Upper lobe of right lung (tissue), 1 donor: Measurements from ENCODE around the gene GDPD5. TPM values are rescaled to one million over a fixed set of nuclear protein-coding genes. Genes with fewer than 3 reads are reported as not detected.

Experiments used
- ATAC-seq: fragments of 200-7000 bp; cut with Tn5 transposase; one replicate; pipeline ENCODE4 v1.9.1; 2020; ENCODE audit warnings: mild to moderate bottlenecking, moderate library complexity
- DNase-seq: peaks from one replicate; pipeline ENCODE4 v3.0.0-alpha.2; 2020
- H3K27ac ChIP-seq: fragments of 200-600 bp; one replicate; pipeline ENCODE4 v1.8.0; 2022
- H3K27me3 ChIP-seq: fragments of 200-600 bp; one replicate; pipeline ENCODE4 v1.8.0; 2022; ENCODE audit warnings: mild to moderate bottlenecking
- H3K36me3 ChIP-seq: fragments of 200-600 bp; one replicate; pipeline ENCODE4 v1.8.0; 2022
- H3K4me1 ChIP-seq: fragments of 200-600 bp; one replicate; pipeline ENCODE4 v1.8.0; 2022
- H3K4me3 ChIP-seq: fragments of 200-600 bp; one replicate; pipeline ENCODE4 v1.8.0; 2022; ENCODE audit warnings: mild to moderate bottlenecking
- H3K9me3 ChIP-seq: fragments of 200-600 bp; one replicate; pipeline ENCODE4 v1.8.0; 2022
- intact Hi-C: fragments of 100-400 bp; cut with DNase I; formaldehyde crosslinking; loops from one replicate; pipeline ENCODE4 v1.11.0; 2022
- total RNA-seq: library from RNA; stranded (reverse); fragmentation: NEBNext Ultra II Directional; extraction: Animal tissue kit (Norgen Biotek cat#: 25700); gene quantifications from one replicate; pipeline ENCODE4 v1.2.1, GENCODE V29; 2021
- TF ChIP-seq, protein P1 (sequence below): fragments of 200-600 bp; IDR thresholded peaks from one replicate; pipeline ENCODE4 v1.8.0; 2022; ENCODE audit warnings: antibody characterized with exemption
- donor health status: DM: no; HTN: yes; CAD: no; lungs with severe emphysema.

GDPD5 gene
- total RNA-seq, 1 donor from 2014 or later: 19.3 TPM

DNA sequence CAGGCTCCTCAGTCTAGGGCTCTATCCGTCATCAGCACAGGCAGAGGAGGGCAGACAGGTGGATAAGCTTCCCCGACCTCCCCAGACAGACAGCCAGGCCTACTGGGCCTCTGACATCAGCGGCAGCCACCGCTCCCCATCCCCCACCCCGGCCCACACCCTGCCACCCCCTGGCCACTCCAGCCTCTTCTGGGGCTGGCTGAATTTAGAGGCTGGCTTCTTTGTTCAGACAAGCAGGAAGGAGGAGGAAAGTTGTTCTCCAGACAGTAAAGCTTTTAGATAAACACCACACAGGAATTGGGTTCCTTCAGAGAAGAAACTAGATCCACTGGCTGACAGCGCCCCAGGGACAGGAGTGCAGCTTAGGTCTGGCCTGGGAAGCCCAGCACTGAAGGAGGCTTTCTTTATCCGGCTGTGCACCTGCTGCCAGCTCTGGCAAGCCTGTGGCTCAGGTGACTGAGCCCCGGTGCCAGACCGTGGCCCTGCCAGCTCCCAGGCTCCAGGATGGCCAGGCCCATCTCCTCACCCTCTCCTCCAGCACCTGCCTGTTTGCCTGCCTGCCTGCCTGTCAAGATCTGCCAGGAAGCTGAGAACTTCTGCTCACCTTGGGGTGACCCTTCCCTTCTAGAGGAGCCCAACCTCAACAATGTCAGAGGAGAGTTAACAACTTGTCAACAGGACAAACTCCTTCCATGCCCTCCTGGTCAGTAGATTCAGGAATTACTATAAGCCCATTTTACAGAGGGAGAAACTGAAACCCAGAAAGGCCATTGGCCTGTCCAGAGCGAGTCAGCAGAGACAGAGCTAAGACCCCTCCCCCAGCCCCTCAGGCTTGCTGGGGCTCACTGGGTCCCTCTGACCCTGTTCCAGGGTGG, 48.8 kb downstream of the GDPD5 start:
- peak overlapping the region; percentile 70 for H3K27ac ChIP-seq
- intact Hi-C loops: no loop called here
- no peaks in the 10 kb centered on the region for H3K27me3 ChIP-seq
- no peaks in the 10 kb centered on the region for H3K9me3 ChIP-seq
- DNase-seq: no peak
- H3K4me3 ChIP-seq: no peak overlapping the region
- H3K36me3 ChIP-seq: no peaks in the 10 kb centered on the region
- ATAC-seq: peak; percentile 57
- peaks cover 33% of the 10 kb centered on the region for H3K4me1 ChIP-seq
- TF ChIP-seq, protein P1, sequence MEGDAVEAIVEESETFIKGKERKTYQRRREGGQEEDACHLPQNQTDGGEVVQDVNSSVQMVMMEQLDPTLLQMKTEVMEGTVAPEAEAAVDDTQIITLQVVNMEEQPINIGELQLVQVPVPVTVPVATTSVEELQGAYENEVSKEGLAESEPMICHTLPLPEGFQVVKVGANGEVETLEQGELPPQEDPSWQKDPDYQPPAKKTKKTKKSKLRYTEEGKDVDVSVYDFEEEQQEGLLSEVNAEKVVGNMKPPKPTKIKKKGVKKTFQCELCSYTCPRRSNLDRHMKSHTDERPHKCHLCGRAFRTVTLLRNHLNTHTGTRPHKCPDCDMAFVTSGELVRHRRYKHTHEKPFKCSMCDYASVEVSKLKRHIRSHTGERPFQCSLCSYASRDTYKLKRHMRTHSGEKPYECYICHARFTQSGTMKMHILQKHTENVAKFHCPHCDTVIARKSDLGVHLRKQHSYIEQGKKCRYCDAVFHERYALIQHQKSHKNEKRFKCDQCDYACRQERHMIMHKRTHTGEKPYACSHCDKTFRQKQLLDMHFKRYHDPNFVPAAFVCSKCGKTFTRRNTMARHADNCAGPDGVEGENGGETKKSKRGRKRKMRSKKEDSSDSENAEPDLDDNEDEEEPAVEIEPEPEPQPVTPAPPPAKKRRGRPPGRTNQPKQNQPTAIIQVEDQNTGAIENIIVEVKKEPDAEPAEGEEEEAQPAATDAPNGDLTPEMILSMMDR: no peak

DNA sequence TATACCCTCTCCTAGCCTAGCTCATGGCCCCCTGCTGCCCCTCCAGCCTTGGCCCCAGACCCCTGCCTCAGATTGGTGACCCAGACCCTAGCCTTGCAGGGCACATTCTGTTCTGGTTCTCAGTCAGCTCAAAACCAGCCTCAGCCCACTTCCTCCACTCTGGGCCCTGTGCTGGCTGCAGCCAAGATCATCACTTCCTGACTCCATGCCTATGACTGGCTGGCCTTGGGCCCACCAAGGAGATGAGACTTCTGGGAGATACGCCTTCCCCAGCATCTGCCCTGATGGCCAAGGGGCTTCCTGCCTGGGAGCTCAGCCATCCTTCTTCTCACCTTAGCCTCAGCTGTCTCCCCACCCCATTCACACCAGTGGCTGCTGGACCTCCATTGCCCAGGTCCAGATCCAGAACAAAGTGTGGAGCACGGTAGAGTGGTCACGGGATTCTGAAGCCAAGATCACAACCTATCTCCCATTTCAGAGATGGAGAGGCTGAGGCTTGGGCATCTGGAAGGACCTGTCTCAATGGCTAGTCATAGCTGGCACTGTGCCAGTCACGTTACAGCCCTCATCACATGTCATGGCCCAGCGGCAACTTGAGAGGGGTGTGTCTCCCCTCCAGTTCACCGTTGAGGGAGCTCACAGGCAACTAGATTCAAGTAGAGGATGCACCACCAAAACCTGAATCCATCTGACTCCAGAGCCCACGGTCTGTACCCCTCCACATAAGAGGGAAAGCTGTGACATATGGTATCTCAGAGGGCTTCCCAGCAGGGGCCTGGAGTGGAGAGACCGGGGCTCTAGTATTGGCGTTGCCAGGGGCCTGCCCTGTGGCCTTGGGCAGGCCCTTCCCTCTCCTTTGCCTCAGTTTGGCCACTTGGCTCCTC, 49.7 kb downstream of the GDPD5 start:
- Histone ChIP-seq H3K27ac (peak overlapping the region; percentile 70), H3K27me3 (no peaks in the 10 kb centered on the region), H3K4me3 (no peak overlapping the region), H3K4me1 (peaks cover 33% of the 10 kb centered on the region), H3K36me3 (no peaks in the 10 kb centered on the region), H3K9me3 (no peaks in the 10 kb centered on the region)
- intact Hi-C loops: no loop called here
- ATAC-seq (peak; percentile 35), DNase-seq (no peak)
- TF ChIP-seq, protein P1: no peak

DNA sequence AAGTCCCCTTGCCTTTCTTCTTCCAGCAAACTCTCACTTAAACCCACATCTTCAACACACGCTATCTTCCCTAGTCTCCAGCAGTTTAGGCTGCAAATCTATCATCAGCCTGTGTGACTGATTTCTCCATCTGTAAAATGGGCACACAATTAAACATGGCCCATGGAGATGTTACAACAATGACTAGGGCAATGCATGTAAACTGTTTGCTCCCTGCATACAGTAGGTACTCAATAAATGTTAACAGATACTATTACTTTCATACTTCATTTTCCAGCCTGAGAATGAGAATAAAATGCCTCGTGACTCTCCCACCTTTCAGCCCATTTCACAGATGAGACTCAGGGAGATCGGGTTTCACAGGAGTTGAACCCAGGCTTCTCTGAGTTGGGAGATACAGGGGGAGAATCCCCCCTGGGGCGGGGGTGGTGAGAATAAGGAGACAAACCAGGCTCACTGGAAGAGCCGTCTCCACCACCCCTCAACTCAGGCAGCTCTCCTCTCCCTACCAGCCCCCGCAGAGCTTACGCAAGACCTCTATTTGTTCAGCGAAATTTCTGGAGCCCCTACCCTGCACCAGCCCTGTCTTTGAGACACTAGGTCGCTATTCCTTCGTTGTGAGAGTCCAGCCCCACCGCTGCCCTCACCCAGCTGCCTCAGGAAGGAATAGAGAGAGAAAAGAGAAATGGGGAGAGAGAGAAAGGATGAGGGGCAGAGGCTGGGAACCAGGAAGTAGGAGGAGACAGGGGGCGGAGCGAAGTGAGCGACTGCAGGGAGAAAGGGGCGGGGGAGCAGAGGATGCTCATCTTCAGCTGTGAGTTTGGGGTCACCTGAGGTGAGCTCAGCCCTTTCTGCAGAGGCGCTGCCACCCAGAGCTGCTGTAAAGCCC, 50.6 kb downstream of the GDPD5 start:
- DNase-seq: peak; percentile 74
- H3K27ac ChIP-seq: peak overlapping the region; percentile 70
- H3K4me3 ChIP-seq: no peak overlapping the region
- no peaks in the 10 kb centered on the region for H3K36me3 ChIP-seq
- no peaks in the 10 kb centered on the region for H3K27me3 ChIP-seq
- peaks cover 33% of the 10 kb centered on the region for H3K4me1 ChIP-seq
- H3K9me3 ChIP-seq: no peaks in the 10 kb centered on the region
- TF ChIP-seq, protein P1: no peak
- intact Hi-C loops: no loop called here
- ATAC-seq: peak; percentile 36

DNA sequence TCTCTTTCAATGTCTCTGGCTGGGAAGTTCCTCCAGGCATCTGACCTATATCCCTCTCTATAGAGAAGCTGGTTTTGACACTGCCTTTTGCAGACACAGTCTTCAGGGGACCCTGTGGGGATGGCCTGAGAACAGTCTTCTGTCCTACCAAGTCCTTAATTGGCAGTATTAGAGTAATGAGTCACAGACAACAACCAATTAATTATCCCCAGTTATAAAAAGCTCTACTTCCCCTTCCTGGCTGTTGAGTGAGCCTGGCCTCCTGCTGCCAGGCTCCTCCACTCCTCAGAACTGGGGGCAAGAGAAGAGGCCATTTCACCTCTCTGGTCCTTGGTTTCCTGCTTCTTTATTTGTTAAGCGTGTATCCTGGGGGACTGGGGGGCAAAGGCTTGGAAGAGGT, 51.5 kb downstream of the GDPD5 start:
- no peak for DNase-seq
- intact Hi-C loops: no loop called here
- Histone ChIP-seq H3K9me3 (no peaks in the 10 kb centered on the region), H3K27ac (no peak overlapping the region), H3K27me3 (no peaks in the 10 kb centered on the region), H3K4me3 (no peak overlapping the region), H3K4me1 (peaks cover 35% of the 10 kb centered on the region), H3K36me3 (no peaks in the 10 kb centered on the region)
- TF ChIP-seq, protein P1: no peak
- no peak for ATAC-seq

DNA sequence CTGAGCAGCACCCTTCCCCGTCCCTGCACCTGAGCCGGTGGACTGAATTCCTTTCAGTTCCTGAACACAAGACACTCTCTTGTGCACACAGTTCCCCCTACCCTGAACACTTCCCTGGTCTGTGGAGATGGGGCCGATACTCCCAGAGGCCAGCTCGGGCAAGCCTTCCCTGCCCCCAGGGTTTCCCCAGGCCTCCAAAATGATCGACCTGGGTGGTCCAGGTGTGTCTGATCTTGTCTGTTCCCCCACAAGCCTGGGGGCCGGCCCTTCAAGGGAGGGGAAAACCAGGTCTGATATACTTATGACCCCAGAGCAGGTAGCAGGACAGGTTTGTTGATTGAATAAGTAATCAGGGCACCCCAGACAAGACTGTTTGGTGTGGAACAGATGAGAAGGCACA, 52.1 kb downstream of the GDPD5 start:
- no peak for ATAC-seq
- no peak for DNase-seq
- Histone ChIP-seq H3K9me3 (no peaks in the 10 kb centered on the region), H3K36me3 (no peaks in the 10 kb centered on the region), H3K4me3 (no peak overlapping the region), H3K4me1 (peaks cover 41% of the 10 kb centered on the region), H3K27ac (no peak overlapping the region), H3K27me3 (no peaks in the 10 kb centered on the region)
- TF ChIP-seq, protein P1: no peak
- intact Hi-C loops: no loop called here
